ENCODE results near the gene IGF1.

The IGF1 gene

GRCh38 chr12:102504280-102504679, 23.9 kb upstream of the IGF1 start:
- H3K4me1 ChIP-seq (ENCODE audit: insufficient read depth, low read length), result no peaks in the 10 kb centered on the region
- no peak for TF ChIP-seq EZH2 (IDR thresholded peaks at IDR 0.05; ENCODE audit: borderline replicate concordance, low read depth, low read length, severe bottlenecking)
- TF ChIP-seq, protein P1, sequence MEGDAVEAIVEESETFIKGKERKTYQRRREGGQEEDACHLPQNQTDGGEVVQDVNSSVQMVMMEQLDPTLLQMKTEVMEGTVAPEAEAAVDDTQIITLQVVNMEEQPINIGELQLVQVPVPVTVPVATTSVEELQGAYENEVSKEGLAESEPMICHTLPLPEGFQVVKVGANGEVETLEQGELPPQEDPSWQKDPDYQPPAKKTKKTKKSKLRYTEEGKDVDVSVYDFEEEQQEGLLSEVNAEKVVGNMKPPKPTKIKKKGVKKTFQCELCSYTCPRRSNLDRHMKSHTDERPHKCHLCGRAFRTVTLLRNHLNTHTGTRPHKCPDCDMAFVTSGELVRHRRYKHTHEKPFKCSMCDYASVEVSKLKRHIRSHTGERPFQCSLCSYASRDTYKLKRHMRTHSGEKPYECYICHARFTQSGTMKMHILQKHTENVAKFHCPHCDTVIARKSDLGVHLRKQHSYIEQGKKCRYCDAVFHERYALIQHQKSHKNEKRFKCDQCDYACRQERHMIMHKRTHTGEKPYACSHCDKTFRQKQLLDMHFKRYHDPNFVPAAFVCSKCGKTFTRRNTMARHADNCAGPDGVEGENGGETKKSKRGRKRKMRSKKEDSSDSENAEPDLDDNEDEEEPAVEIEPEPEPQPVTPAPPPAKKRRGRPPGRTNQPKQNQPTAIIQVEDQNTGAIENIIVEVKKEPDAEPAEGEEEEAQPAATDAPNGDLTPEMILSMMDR (IDR thresholded peaks at IDR 0.05; ENCODE audit: borderline replicate concordance, extremely low read depth, low read length, poor library complexity, severe bottlenecking), result no peak
- no peaks in the 10 kb centered on the region for H3K36me3 ChIP-seq (ENCODE audit: insufficient read depth, low read length)
- H3K27ac ChIP-seq (ENCODE audit: low read length), result no peak overlapping the region
- H3K27me3 ChIP-seq (ENCODE audit: insufficient read depth, low read length, poor library complexity), result no peaks in the 10 kb centered on the region
- no peaks in the 10 kb centered on the region for H3K9me3 ChIP-seq (ENCODE audit: insufficient read depth, low read length, severe bottlenecking)
- DNase-seq (no peak), ATAC-seq (ENCODE audit: insufficient read depth, low read depth) (no peak)
- no peak overlapping the region for H3K9ac ChIP-seq (ENCODE audit: low read depth, low read length)
- H4K20me1 ChIP-seq (ENCODE audit: insufficient read depth, low read length), result no peaks in the 10 kb centered on the region
- no peaks in the 10 kb centered on the region for H3K79me2 ChIP-seq (ENCODE audit: insufficient read depth, low read length)
- H2AFZ ChIP-seq (ENCODE audit: low read depth, low read length), result no peak overlapping the region
- H3K4me2 ChIP-seq (ENCODE audit: insufficient read depth, low read length), result no peak overlapping the region
- H3K4me3 ChIP-seq (ENCODE audit: low read depth in 1 of 2, low read length in 2 of 2), result no peak overlapping the region

DNA sequence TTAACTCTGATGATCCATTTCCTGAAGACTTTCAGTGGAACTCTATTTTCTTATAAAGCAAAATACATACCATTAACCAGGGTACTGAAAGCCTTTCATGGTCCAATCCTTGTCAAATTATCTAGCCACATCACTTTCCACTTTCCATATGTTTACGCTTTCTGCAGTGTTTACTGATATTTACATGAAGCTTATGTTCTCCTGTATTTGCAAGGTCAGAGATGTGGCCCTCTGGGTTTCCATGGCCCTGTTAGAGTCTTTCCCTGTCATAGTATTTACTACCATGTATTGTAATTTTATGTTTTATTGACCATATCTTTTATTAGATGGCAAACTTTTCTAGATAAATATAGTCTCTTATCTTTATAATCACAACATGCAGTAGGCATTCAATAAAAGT, 23.5 kb upstream of the IGF1 start:
- H3K9ac ChIP-seq (ENCODE audit: low read depth, low read length), result no peak overlapping the region
- ATAC-seq (ENCODE audit: insufficient read depth, low read depth) (no peak), DNase-seq (no peak)
- H3K27me3 ChIP-seq (ENCODE audit: insufficient read depth, low read length, poor library complexity), result no peaks in the 10 kb centered on the region
- no peaks in the 10 kb centered on the region for H3K4me1 ChIP-seq (ENCODE audit: insufficient read depth, low read length)
- no peaks in the 10 kb centered on the region for H3K36me3 ChIP-seq (ENCODE audit: insufficient read depth, low read length)
- TF ChIP-seq, protein P1 (IDR thresholded peaks at IDR 0.05; ENCODE audit: borderline replicate concordance, extremely low read depth, low read length, poor library complexity, severe bottlenecking), result no peak
- no peak for TF ChIP-seq EZH2 (IDR thresholded peaks at IDR 0.05; ENCODE audit: borderline replicate concordance, low read depth, low read length, severe bottlenecking)
- no peak overlapping the region for H2AFZ ChIP-seq (ENCODE audit: low read depth, low read length)
- H3K4me3 ChIP-seq (ENCODE audit: low read depth in 1 of 2, low read length in 2 of 2), result no peak overlapping the region
- no peaks in the 10 kb centered on the region for H4K20me1 ChIP-seq (ENCODE audit: insufficient read depth, low read length)
- no peaks in the 10 kb centered on the region for H3K79me2 ChIP-seq (ENCODE audit: insufficient read depth, low read length)
- H3K9me3 ChIP-seq (ENCODE audit: insufficient read depth, low read length, severe bottlenecking), result no peaks in the 10 kb centered on the region
- no peak overlapping the region for H3K27ac ChIP-seq (ENCODE audit: low read length)
- no peak overlapping the region for H3K4me2 ChIP-seq (ENCODE audit: insufficient read depth, low read length)

GRCh38 chr12:102503056-102503681, 22.8 kb upstream of the IGF1 start:
- H3K9ac ChIP-seq (ENCODE audit: low read depth, low read length), result no peak overlapping the region
- no peaks in the 10 kb centered on the region for H3K27me3 ChIP-seq (ENCODE audit: insufficient read depth, low read length, poor library complexity)
- H3K9me3 ChIP-seq (ENCODE audit: insufficient read depth, low read length, severe bottlenecking), result no peaks in the 10 kb centered on the region
- H3K36me3 ChIP-seq (ENCODE audit: insufficient read depth, low read length), result no peaks in the 10 kb centered on the region
- H3K4me2 ChIP-seq (ENCODE audit: insufficient read depth, low read length), result no peak overlapping the region
- H3K79me2 ChIP-seq (ENCODE audit: insufficient read depth, low read length), result no peaks in the 10 kb centered on the region
- ATAC-seq (ENCODE audit: insufficient read depth, low read depth), result no peak
- H3K4me3 ChIP-seq (ENCODE audit: low read depth in 1 of 2, low read length in 2 of 2), result no peak overlapping the region
- DNase-seq, result no peak
- H3K4me1 ChIP-seq (ENCODE audit: insufficient read depth, low read length), result no peaks in the 10 kb centered on the region
- no peak overlapping the region for H3K27ac ChIP-seq (ENCODE audit: low read length)
- no peak for TF ChIP-seq EZH2 (IDR thresholded peaks at IDR 0.05; ENCODE audit: borderline replicate concordance, low read depth, low read length, severe bottlenecking)
- TF ChIP-seq, protein P1 (IDR thresholded peaks at IDR 0.05; ENCODE audit: borderline replicate concordance, extremely low read depth, low read length, poor library complexity, severe bottlenecking), result no peak
- H4K20me1 ChIP-seq (ENCODE audit: insufficient read depth, low read length), result no peaks in the 10 kb centered on the region
- no peak overlapping the region for H2AFZ ChIP-seq (ENCODE audit: low read depth, low read length)

Data from DND-41 (cell line).